Gastroesophageal sphincter (tissue), 3 donors: ENCODE measurements around the gene ARHGEF3.

Experiments
- CTCF ChIP-seq, 4 experiments: fragments of 200-600 bp in 2 of 4; fragments of 450-650 bp in 2 of 4; sonication (generic) in 1 of 4; IDR thresholded peaks; one replicate each; pipeline ENCODE4 v1.5.1; 2017 to 2019; ENCODE audit warnings: antibody characterized with exemption in 4 of 4, mild to moderate bottlenecking in 2 of 4, moderate library complexity in 2 of 4
- EP300 ChIP-seq: sonication (generic); formaldehyde crosslinking; IDR thresholded peaks from one replicate; pipeline ENCODE4 v1.6.1; 2017; ENCODE audit warnings: antibody characterized with exemption, mild to moderate bottlenecking
- POLR2A ChIP-seq, 2 donors: fragments of 450-650 bp; IDR thresholded peaks; one replicate each; pipeline ENCODE4 v1.6.1; 2017; ENCODE audit warnings: antibody characterized with exemption in 2 of 2, mild to moderate bottlenecking in 2 of 2, moderate library complexity in 1 of 2
- POLR2AphosphoS5 ChIP-seq: sonication (generic); formaldehyde crosslinking; IDR thresholded peaks from one replicate; pipeline ENCODE4 v1.6.1; 2017; ENCODE audit warnings: antibody characterized with exemption

GRCh38 chr3:56773986-56774385 lies 27.8 kb downstream of the ARHGEF3 start:
- no peak for TF ChIP-seq CTCF (IDR thresholded peaks at IDR 0.05)
- no peak for TF ChIP-seq POLR2AphosphoS5
- no peak for TF ChIP-seq EP300
- TF ChIP-seq POLR2A (IDR thresholded peaks at IDR 0.05): no peak
